ENCODE data around the gene CNTN4. TPM values are rescaled to one million over a fixed set of nuclear protein-coding genes. Genes with fewer than 3 reads are reported as not detected.

The CNTN4 gene
- polyA plus RNA-seq, 1 experiment, result not detected

- POLR2A ChIA-PET, result no interaction called here
Measured at GRCh38 chr3:2510591-2511145, 412.0 kb downstream of the CNTN4 start.

GRCh38 chr3:2511356-2511755 lies 412.7 kb downstream of the CNTN4 start:
- Histone ChIP-seq H3K9me3 (ENCODE audit: control insufficient read depth, insufficient read depth, low read length) (peaks cover 15% of the 10 kb centered on the region), H3K27me3 (ENCODE audit: control insufficient read depth, insufficient read depth, low read length) (no peaks in the 10 kb centered on the region), H3K27ac (ENCODE audit: low read depth, low read length) (no peak overlapping the region), H3K4me3 (ENCODE audit: low read depth, low read length) (no peak overlapping the region)
- no peak for DNase-seq (ENCODE audit: low read depth, low spot score)
- no peak for TF ChIP-seq CTCF (IDR thresholded peaks at IDR 0.05; ENCODE audit: low read depth, low read length)
- CTCF ChIA-PET, result no interaction called here
- POLR2A ChIA-PET, result no interaction called here

More at GRCh38 chr3:2510591-2511145, 412.0 kb downstream of the CNTN4 start:
- no peak overlapping the region for H3K27ac ChIP-seq (ENCODE audit: low read depth, low read length)
- H3K4me3 ChIP-seq (ENCODE audit: low read depth, low read length), result no peak overlapping the region
- CTCF ChIA-PET, result no interaction called here
- H3K27me3 ChIP-seq (ENCODE audit: control insufficient read depth, insufficient read depth, low read length), result no peaks in the 10 kb centered on the region
- TF ChIP-seq CTCF (IDR thresholded peaks at IDR 0.05; ENCODE audit: low read depth, low read length), result no peak
- peaks cover 15% of the 10 kb centered on the region for H3K9me3 ChIP-seq (ENCODE audit: control insufficient read depth, insufficient read depth, low read length)
- DNase-seq (ENCODE audit: low read depth, low spot score), result no peak

GRCh38 chr3:2512881-2513280 lies 414.2 kb downstream of the CNTN4 start:
- POLR2A ChIA-PET, result no interaction called here
- Histone ChIP-seq H3K27ac (ENCODE audit: low read depth, low read length) (no peak overlapping the region), H3K9me3 (ENCODE audit: control insufficient read depth, insufficient read depth, low read length) (peaks cover 13% of the 10 kb centered on the region; the same call in 1 of the 2 replicates), H3K4me3 (ENCODE audit: low read depth, low read length) (no peak overlapping the region), H3K27me3 (ENCODE audit: control insufficient read depth, insufficient read depth, low read length) (no peaks in the 10 kb centered on the region)
- CTCF ChIA-PET, result no interaction called here
- DNase-seq (ENCODE audit: low read depth, low spot score), result no peak
- TF ChIP-seq CTCF (IDR thresholded peaks at IDR 0.05; ENCODE audit: low read depth, low read length), result no peak

GRCh38 chr3:2513986-2514385 lies 415.3 kb downstream of the CNTN4 start:
- H3K4me3 ChIP-seq (ENCODE audit: low read depth, low read length), result no peak overlapping the region
- H3K9me3 ChIP-seq (ENCODE audit: control insufficient read depth, insufficient read depth, low read length), result peaks cover 13% of the 10 kb centered on the region; the same call in 1 of the 2 replicates
- no peak for TF ChIP-seq CTCF (IDR thresholded peaks at IDR 0.05; ENCODE audit: low read depth, low read length)
- DNase-seq (ENCODE audit: low read depth, low spot score), result no peak
- no peaks in the 10 kb centered on the region for H3K27me3 ChIP-seq (ENCODE audit: control insufficient read depth, insufficient read depth, low read length)
- H3K27ac ChIP-seq (ENCODE audit: low read depth, low read length), result peak overlapping the region; percentile 11
- ChIA-PET CTCF (interaction anchor here (0.7 kb wide), 1 partner anchor 670 kb away, joined by 3 read pairs; no protein-coding TSS in a partner anchor), POLR2A (no interaction called here)

- TF ChIP-seq CTCF (IDR thresholded peaks at IDR 0.05; ENCODE audit: low read depth, low read length), result no peak
- no peak for DNase-seq (ENCODE audit: low read depth, low spot score)
- Histone ChIP-seq H3K9me3 (ENCODE audit: control insufficient read depth, insufficient read depth, low read length) (peaks cover 9% of the 10 kb centered on the region; the same call in 1 of the 2 replicates), H3K27me3 (ENCODE audit: control insufficient read depth, insufficient read depth, low read length) (no peaks in the 10 kb centered on the region), H3K4me3 (ENCODE audit: low read depth, low read length) (no peak overlapping the region), H3K27ac (ENCODE audit: low read depth, low read length) (no peak overlapping the region)
- ChIA-PET POLR2A (no interaction called here), CTCF (no interaction called here)
Measured at GRCh38 chr3:2516762-2517441, 418.2 kb downstream of the CNTN4 start.
